Ectodermal cell (in vitro differentiated cells): ENCODE measurements around the gene PIMREG.

Experiments used
- H3K27ac ChIP-seq: 2 replicates; pipeline ENCODE4 v1.7.0; 2013; ENCODE audit warnings: mild to moderate bottlenecking, low read depth, low read length; ENCODE audit not compliant: insufficient read depth, poor library complexity, severe bottlenecking
- H3K27me3 ChIP-seq: 2 replicates; pipeline ENCODE4 v1.7.0; 2013; ENCODE audit warnings: mild to moderate bottlenecking, low read length; ENCODE audit not compliant: insufficient read depth, control insufficient read depth, poor library complexity, severe bottlenecking
- H3K36me3 ChIP-seq: one replicate; pipeline ENCODE4 v1.7.0; 2013; ENCODE audit warnings: low read length; ENCODE audit not compliant: control insufficient read depth, insufficient read depth
- H3K4me1 ChIP-seq: one replicate; pipeline ENCODE4 v1.7.0; 2013; ENCODE audit warnings: low read length; ENCODE audit not compliant: control insufficient read depth, insufficient read depth
- H3K4me3 ChIP-seq: 2 replicates; pipeline ENCODE4 v1.7.0; 2013; ENCODE audit warnings: low read depth, low read length, control low read depth; ENCODE audit not compliant: insufficient read depth
- H3K9me3 ChIP-seq: 2 replicates; pipeline ENCODE4 v1.7.0; 2013; ENCODE audit warnings: mild to moderate bottlenecking, low read length, moderate library complexity; ENCODE audit not compliant: control insufficient read depth
- WGBS, 2 experiments: methylation state at CpG; one replicate each; pipeline ENCODE4 v1.1.7; 2013; ENCODE audit warnings: missing lambda C conversion rate in 2 of 2; 5-methylcytosine and 5-hydroxymethylcytosine counted together

Gene PIMREG

GRCh38 chr17:6452471-6453266, 8.4 kb downstream of the PIMREG start:
- Histone ChIP-seq H3K36me3 (peaks cover 18% of the 10 kb centered on the region), H3K27ac (no peak overlapping the region)
- WGBS, 2 experiments: 89 to 94% methylated on average over 9 of the region's 10 CpGs

GRCh38 chr17:6453279-6454024, 9.2 kb downstream of the PIMREG start:
- WGBS, 2 experiments: 81 to 82% methylated on average over 14 of the region's 14 CpGs
- Histone ChIP-seq H3K27me3 (no peaks in the 10 kb centered on the region), H3K4me1 (peaks cover 42% of the 10 kb centered on the region)

More at GRCh38 chr17:6452471-6453266, 8.4 kb downstream of the PIMREG start:
- Histone ChIP-seq H3K27me3 (no peaks in the 10 kb centered on the region), H3K4me1 (peaks cover 34% of the 10 kb centered on the region), H3K4me3 (no peak overlapping the region), H3K9me3 (no peaks in the 10 kb centered on the region)

GRCh38 chr17:6454495-6455320, 10.5 kb downstream of the PIMREG start:
- H3K4me1 ChIP-seq: peaks cover 44% of the 10 kb centered on the region

More at GRCh38 chr17:6453279-6454024, 9.2 kb downstream of the PIMREG start:
- Histone ChIP-seq H3K36me3 (peaks cover 15% of the 10 kb centered on the region), H3K9me3 (no peaks in the 10 kb centered on the region), H3K27ac (peak overlapping the region; percentile 23), H3K4me3 (no peak overlapping the region)

GRCh38 chr17:6455321-6455705, 11.1 kb downstream of the PIMREG start:
- H3K27ac ChIP-seq: no peak overlapping the region
- peaks cover 44% of the 10 kb centered on the region for H3K4me1 ChIP-seq
- no peaks in the 10 kb centered on the region for H3K27me3 ChIP-seq
- H3K36me3 ChIP-seq: no peaks in the 10 kb centered on the region
- peak overlapping the region; percentile 45 for H3K4me3 ChIP-seq
- 2% methylated on average over 34 of the region's 35 CpGs for WGBS, 2 experiments
- H3K9me3 ChIP-seq: no peaks in the 10 kb centered on the region

More at GRCh38 chr17:6454495-6455320, 10.5 kb downstream of the PIMREG start:
- Histone ChIP-seq H3K27ac (no peak overlapping the region), H3K4me3 (peak overlapping the region; percentile 45), H3K9me3 (no peaks in the 10 kb centered on the region), H3K27me3 (no peaks in the 10 kb centered on the region), H3K36me3 (peaks cover 4% of the 10 kb centered on the region)
- 9 to 10% methylated on average over 35 of the region's 35 CpGs for WGBS, 2 experiments

GRCh38 chr17:6456321-6456720, 12.1 kb downstream of the PIMREG start:
- H3K27me3 ChIP-seq: no peaks in the 10 kb centered on the region
- WGBS, 2 experiments: 87 to 90% methylated on average over 9 of the region's 9 CpGs
- no peak overlapping the region for H3K4me3 ChIP-seq
- H3K4me1 ChIP-seq: peaks cover 44% of the 10 kb centered on the region
- no peaks in the 10 kb centered on the region for H3K9me3 ChIP-seq
- no peaks in the 10 kb centered on the region for H3K36me3 ChIP-seq
- H3K27ac ChIP-seq: no peak overlapping the region

GRCh38 chr17:6456914-6457687, 12.8 kb downstream of the PIMREG start:
- H3K4me1 ChIP-seq: peaks cover 49% of the 10 kb centered on the region
- 79 to 84% methylated on average over 14 of the region's 14 CpGs for WGBS, 2 experiments
- no peaks in the 10 kb centered on the region for H3K27me3 ChIP-seq
- no peaks in the 10 kb centered on the region for H3K9me3 ChIP-seq
- no peak overlapping the region for H3K4me3 ChIP-seq
- no peaks in the 10 kb centered on the region for H3K36me3 ChIP-seq
- no peak overlapping the region for H3K27ac ChIP-seq

DNA sequence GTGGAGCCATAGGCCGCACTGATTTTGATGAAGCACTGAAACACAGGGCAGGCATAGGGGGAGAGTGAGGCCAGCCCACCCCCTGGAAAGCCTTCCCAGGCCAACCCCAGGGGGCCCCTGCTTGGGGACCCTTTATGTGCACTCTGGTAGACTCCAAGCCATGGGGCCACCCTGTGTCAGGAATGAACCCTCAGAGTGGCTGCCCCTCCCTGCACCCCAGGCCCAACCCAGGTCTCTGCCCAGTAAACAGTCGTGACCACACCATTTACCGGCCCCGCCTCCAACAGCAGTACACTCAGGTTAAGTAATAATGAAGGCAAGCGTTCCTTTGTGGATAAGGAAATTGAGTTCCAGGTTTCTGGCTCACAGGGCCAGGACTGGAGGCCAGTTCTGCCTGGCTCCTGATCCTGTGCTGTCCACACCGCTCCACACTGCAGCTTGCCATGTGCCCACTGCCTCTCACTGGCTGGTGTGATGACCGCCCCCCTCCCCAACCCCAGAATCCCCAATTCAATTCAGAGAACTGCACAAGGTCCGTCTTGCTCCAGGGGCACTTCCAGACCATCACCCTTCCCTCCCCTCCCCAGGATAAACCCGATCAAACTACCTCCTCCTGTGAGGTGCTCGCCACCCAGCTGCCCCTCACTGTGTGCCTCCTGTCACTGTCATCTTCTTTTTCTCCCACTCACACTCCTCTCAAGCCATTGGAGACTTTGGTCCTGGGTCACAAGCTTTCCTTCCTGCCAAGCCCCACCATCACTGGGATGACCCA, 13.6 kb downstream of the PIMREG start:
- H3K27ac ChIP-seq: no peak overlapping the region
- WGBS, 2 experiments: 73 to 80% methylated on average over 10 of the region's 10 CpGs
- H3K9me3 ChIP-seq: no peaks in the 10 kb centered on the region
- no peaks in the 10 kb centered on the region for H3K36me3 ChIP-seq
- H3K4me1 ChIP-seq: peaks cover 49% of the 10 kb centered on the region
- H3K27me3 ChIP-seq: no peaks in the 10 kb centered on the region
- no peak overlapping the region for H3K4me3 ChIP-seq

GRCh38 chr17:6458460-6458950, 14.2 kb downstream of the PIMREG start:
- H3K9me3 ChIP-seq: no peaks in the 10 kb centered on the region
- no peak overlapping the region for H3K4me3 ChIP-seq
- 79 to 82% methylated on average over 14 of the region's 14 CpGs for WGBS, 2 experiments
- peaks cover 45% of the 10 kb centered on the region for H3K4me1 ChIP-seq
- H3K36me3 ChIP-seq: no peaks in the 10 kb centered on the region
- no peak overlapping the region for H3K27ac ChIP-seq
- no peaks in the 10 kb centered on the region for H3K27me3 ChIP-seq
